Measurements from ENCODE around the gene EHBP1L1.

Gene EHBP1L1

DNA sequence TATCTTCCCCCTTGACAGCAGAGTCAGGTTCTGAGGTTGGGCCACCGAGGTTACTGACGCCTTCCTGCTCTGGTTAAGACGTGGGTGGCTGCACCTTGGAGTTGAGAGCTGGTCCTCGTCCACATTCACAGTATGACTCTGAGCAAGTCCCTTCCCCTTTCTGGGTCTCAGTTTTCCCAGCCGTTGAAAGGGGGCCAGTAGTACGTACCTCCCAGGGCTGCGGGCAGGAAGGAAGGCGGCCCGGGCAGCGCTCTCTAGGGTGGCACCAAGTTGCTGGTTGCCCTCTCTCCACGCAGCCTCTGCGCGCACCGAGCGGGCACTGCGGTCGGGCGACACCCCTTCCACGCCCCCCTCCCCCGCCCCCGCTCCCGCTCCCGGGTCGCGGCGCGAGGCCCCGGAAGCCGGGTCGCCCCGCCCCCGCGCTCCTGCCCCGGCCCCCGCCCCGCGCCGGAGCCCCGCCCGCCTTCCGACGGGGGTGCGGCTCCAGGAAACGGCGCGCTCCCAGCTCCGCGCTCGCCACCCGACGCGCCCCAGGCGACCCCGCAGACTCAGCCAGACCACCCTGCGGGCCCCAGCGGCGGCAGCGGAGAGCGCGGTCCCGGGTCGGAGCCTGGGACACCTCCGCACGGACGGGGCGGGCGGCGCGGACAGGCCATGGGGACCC, at the start of gene EHBP1L1:
Gene EHBP1L1 (plus strand): TSS at position 486 of the 664 bp plus-strand sequence. CDS start 250 bp downstream, outside the sequence.
- peak; percentile 88 for DNase-seq

DNA sequence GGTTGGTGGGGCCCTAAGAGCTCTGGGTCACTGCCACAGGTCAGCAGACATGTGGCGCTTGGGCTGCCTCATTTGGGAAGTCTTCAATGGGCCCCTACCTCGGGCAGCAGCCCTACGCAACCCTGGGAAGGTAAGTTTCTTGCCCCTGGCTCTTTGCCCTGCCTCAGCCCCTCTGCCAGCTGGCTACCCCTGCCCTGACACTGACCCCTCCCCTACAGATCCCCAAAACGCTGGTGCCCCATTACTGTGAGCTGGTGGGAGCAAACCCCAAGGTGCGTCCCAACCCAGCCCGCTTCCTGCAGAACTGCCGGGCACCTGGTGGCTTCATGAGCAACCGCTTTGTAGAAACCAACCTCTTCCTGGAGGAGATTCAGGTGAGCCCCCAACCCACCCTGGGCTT, 49.1 kb upstream of the EHBP1L1 start:
- DNase-seq: no peak

DNA sequence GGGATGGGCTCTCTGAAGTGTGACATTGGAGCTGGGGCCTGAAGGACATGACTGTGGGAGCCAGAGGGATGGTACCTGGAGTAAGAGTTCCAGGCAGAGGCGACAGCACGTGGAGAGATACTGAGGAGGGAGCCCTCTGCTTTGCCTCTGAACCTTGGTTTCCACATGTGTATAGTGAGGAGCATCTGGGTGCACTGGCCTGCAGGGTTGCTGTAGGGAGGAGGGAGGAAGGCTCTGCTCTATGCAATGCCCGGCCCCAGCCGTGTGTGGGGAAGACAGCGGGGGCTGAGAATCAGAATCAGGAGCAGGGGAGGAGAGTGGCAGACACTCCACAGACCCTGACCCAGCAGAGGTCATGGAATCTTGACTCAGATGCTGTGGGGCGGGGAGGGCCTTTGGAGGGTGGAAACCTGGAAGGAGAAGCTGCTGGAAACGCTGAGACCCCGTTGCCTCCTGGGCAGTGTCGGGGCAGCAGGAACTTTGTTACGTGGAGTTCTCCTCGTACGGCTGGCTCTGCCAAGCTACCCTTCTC, 47.0 kb upstream of the EHBP1L1 start:
- no peak for DNase-seq

DNA sequence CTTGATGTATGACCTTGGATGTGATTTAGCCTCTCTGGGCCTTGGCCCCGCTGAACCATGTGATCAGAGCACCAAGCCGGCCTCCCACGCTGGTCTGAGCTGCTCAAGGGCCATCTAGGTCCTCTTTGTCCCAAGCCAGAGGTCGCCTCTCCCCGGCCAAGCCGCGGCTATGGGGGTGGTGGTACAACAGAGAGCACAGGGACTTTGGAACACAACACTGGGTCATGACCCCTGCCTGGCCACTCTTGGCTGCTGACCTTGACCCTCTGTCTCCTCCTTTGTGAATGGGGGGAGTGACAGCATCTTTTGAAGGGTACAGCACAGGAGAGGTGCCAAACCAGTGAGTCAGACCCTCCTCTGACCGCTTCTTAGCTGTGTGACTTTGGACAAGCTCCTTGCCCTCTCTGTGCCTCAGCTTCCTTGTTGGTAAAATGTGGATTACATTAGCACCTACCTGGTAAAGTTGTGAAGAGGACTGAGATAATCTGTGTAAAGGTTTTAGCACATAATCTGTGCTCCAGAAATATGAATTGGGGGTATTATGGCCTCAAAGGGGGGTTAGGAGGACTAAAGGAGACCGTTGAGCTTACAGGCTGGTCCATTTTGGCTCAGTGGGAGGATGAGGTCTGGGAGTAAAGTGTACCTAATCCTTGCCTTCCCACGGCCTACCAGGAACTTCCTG, 46.2 kb upstream of the EHBP1L1 start:
- no peak for DNase-seq

DNA sequence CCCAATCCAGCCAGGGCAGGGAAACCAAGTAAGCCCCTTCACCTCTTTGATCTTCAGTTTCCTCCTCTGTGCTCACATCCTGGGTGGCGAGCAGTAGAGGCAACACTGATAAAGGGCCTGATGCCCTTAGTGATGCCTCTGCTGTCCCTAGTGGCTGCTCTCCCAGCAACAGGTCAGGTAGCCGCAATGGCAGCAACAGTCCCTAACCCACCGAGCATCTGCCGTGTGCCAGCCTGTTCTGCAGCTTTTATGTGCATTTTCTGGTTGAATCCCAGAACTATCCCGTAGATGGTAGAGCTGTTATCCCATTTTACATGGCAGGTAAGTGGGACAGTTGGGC, 45.7 kb upstream of the EHBP1L1 start:
- peak; percentile 41 for DNase-seq

DNA sequence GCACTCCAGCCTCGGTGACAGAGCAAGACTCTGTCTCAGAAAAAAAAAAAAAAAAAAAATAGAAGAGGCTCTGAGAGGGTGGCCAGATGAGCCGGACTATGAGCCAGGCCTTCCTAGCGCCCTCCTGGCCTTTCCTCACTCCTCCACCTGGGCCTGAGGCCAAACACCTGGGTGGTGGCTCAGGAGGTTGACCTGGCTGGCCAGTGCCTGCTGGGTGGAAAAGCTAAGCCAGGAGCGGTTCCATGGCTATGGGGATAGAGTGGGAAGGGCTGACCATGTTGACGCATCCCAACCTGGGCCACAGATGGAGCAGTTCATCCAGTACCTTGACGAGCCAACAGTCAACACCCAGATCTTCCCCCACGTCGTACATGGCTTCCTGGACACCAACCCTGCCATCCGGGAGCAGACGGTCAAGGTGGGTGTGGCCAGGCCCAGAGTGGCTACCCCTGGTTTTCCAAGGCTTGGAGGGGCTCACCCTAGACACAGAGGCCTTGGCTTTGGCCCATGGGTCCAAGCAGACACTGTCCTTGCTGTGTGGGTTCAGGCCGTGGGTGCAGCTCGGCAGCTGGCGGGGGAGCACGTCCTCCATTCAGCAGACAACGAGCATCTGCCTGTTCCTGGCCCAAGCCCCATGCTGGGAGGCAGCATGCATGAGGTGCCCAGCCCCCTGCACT, 43.3 kb upstream of the EHBP1L1 start:
- DNase-seq: no peak

DNA sequence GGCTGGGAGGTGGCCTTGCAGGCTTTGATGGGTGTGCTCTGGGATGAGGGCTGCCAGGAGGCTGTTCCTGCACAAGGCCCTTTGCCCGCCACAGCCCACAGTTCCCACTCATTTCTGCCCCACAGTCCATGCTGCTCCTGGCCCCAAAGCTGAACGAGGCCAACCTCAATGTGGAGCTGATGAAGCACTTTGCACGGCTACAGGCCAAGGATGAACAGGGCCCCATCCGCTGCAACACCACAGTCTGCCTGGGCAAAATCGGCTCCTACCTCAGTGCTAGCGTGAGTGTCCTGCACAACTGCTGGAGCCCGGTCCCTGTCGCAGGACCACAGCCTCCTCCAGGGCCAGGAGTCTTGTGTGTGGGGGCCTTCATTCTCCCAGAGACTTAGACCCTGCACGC, 40.8 kb upstream of the EHBP1L1 start:
- DNase-seq: no peak

DNA sequence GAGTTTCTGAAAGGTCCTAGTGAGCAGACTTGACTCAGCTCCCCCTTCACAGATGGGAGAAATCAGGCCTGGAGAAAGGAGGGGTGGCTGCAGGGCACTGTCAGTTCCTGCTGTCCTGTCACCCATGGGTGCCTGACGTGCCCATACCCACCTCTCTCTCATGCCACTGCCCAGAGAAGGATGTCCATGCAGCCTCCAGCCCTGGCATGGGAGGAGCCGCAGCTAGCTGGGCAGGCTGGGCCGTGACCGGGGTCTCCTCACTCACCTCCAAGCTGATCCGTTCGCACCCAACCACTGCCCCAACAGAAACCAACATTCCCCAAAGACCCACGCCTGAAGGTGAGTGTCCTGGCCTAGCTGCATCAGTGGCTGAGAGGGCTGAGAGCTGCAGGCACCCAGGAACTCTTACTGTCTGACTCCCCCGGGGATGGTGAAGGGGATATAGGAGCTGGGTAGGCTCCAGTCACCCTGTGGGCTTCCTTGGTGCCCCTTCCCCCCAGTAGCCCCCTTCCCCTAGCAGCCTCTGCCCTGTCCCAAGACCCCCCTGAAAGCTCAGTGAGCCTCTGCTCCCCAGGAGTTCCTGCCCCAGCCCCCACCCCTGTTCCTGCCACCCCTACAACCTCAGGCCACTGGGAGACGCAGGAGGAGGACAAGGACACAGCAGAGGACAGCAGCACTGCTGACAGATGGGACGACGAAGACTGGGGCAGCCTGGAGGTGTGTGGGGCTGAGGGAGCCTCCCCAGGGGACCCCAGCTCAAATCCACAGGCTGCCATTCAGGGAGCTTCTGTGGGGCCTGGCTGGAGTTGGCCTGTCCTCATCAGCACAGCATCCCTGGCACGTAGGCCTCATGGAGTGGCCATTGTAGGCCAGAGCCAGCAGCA, 39.2 kb upstream of the EHBP1L1 start:
- no peak for DNase-seq

DNA sequence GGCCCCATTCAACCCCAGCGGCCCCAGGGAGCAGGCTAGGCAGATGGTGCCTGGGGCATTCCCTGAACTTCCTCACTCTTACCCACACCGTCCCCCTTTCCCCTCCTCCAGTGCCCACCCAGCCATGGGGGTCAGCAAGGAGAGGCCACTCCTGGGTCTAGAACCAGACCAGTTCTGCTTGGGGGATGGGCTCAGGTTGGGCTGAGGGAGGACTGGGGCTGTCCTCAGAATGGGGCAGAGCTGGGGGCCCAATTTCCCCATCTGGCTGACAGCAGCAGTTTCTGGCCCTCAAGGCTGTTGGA, 38.6 kb upstream of the EHBP1L1 start:
- DNase-seq: no peak

DNA sequence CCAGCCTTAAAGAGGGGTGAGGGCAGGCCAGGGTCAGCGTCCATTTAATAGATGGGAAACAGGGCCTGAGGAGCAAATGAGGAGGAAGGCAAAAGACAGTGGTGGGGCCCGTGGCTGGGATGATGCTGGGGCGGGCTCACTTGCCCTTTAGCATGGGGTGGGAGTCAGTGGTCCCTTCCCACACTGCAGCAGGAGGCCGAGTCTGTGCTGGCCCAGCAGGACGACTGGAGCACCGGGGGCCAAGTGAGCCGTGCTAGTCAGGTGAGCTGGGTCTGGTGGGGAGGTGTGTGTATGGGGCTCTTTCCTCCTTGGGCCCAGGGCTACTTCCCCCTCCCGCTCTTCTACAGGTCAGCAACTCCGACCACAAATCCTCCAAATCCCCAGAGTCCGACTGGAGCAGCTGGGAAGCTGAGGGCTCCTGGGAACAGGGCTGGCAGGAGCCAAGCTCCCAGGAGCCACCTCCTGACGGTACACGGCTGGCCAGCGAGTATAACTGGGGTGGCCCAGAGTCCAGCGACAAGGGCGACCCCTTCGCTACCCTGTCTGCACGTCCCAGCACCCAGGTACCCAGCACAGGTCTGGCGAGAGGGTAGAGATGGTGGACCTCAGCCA, 38.1 kb upstream of the EHBP1L1 start:
- no peak for DNase-seq

DNA sequence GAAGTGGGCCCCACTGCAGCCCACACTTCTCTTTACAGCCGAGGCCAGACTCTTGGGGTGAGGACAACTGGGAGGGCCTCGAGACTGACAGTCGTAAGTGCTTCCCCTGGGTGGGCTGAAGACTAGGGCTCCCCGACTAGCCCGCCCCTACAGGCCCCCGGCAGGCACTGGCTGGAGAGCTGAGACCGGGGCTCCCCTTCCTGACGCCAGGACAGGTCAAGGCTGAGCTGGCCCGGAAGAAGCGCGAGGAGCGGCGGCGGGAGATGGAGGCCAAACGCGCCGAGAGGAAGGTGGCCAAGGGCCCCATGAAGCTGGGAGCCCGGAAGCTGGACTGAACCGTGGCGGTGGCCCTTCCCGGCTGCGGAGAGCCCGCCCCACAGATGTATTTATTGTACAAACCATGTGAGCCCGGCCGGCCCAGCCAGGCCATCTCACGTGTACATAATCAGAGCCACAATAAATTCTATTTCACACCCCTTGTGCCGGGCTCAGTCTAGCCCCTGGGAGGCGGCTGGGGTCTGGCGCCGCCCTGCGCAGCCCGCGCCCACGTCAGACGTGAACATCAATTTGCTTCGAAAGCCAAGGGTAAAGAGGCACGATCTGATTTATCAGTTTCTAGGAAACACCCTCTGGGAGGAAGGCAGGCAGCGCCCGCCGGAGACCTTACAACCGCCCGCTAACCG, 37.5 kb upstream of the EHBP1L1 start:
- DNase-seq: no peak

DNA sequence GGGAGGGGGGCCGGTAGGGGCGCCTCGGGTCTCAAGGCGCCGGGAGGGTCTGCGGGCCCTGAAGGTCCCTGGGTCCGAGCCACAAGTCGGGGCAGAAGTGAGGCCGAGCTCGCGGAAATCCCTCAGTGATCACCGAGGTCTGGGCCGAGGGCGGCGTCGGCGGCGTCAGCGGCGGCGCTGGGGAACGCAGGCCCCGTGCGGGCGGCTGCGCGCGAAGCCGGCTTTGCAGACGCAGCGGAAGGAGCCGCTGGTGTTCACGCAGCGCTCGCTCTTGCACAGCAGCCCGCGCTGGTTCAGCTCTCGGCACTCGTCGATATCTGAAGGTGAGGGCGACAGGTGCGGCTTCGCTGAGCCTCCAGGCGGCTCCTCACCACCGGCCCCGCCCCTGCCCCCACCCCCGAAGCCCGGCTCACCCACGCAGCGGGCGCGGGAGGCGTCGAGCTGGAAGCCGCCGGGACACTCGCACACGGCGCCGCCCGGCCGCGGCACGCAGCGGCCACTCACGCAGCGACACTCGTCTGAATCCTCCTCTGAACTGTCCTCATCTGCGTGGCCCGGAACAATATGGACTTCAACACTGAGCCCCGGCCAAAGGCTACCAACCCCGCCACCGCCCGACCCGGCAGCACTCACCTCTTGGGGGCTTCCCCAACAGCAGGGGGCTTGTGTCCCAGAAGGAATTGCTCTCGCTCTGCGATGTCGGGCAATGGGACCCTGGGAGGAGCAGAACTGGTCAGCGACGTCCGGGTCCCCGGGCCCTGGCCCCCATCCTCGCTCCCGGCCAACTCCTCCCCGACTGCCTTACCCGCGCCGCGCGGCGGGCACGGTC, 36.7 kb upstream of the EHBP1L1 start:
- DNase-seq: no peak

DNA sequence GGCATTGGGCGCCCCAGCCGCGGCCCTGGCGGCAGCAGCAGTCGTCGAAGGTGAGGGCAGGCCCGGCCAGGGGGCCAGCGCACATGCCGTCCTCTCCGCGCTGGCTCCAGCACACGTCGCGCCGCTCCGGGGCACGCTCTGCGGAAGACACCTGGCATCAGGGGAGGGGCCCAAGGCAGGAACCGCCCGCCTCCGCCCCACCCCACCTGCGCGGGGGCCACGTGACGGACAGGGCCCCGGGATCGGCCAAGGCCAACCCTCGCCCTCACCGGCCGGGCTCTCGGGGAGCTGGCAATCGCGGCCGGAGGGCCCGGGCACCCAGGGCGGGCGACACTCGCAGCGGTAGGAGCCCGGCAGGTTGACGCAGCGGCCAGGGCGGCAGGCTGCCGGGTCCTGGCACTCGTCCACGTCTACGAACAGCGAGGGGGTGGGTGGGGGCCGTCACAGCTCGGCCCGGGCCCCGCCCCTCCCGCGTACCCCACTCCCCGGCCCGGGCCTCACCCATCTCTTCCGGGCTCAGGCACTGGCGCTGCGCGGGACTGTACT, 36.0 kb upstream of the EHBP1L1 start:
- DNase-seq: no peak

DNA sequence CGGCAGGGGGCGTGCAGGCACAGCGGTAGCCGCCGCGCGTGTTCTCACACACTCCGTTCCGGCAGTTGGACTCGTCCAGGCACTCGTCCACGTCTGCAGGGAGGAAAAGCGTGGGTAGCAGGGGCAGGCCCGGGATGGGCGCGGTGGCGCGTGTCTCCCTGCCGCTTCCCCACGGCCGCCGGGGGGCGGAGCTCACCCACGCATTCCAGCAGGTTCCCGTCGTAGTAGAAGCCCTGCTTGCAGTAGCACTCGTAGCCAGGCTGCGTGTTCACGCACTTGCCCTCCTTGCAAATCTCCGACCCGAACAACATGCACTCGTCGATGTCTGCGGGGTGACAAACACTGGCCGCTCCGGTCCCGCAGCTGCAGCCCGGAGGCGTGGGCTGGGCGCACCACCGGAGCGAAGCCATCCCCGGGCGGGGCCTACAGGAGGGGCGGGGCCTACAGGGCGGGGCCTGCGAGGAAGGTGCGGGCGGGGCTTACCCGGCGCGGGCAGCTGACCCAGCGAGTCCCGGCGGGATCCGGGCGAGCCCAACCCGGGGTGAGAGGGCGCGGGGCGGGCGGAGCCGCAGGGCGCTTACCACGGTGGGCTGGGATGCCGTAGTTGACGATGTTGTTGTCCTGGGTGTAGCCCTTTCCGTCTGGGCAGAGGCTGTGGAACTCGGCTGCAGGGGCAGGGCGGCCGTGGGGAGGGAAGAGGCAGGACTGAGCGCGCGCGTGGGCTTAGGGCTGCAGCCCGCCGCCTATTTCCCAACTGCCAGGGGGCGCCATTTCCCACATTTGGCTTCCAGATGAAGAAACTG, 35.4 kb upstream of the EHBP1L1 start:
- DNase-seq: peak; percentile 92

DNA sequence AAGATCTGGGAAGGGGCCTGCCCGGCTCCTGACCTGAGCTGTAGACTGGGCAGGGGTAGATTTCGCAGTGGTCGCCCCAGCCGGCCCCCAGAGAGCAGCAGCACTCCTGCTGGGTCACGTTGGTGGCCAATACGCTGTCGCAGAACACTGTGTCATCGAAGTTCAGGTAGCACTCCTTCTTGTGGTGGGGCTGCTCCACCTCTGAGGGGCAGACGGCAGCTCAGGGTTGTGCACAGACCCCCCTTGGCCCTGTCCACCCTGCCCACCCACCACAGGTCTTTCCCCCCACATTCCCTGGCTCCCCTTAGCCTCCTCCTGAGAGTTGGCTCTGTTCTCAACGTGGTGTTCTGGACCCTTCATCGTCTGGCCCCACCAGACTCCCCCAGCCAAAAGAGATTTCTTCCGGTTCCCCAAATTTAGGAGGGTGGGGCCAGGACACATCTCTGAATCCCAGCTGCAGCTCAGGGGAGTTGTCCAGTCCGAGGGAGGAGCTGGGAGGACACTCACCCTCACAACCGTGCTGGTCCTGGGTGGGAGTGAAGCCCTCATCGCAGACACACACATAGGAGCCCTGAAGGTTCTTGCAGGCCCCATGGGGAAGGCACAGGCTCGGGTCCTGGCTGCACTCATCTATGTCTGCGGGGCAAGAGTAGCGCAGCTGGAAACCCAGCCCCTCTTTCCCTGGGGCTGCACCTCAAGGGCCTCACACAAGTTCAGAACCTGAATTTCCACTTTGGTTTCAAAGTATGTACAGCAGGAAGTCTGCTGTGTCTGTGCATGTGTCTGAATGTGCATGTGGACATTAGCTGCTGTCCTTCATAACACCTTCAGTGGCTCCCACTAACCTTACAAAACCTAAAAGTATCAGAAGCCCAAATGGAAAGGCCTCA, 34.5 kb upstream of the EHBP1L1 start:
- DNase-seq: no peak

DNA sequence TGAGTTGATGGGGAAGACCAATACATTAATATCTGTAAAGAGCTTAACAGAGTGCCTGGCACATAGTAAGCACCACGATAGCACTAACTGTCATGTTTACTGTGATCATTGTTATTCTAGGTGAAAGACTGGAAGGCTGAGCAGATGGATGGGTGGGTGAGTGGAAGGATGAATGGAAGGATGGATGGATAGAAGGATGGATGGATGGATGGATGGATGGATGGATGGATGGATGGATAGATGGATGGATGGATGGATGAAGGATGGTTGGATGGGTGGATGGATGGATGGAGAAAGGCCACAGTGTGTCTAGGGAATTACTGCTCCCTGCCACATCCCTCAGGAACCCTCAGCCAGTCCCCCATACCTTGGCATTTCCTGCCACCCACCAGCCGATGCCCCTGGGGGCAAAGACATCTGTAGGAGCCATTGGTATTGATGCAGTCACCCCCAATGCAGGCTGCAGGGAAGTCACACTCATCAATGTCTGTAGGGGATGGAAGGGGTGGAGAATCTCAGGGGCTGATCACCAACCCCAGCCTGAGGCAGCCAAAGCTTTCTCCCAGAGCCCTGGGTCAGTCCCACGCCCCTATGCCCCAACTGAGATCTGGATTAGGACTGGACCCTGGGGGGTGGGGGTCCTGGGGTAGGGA, 33.0 kb upstream of the EHBP1L1 start:
- no peak for DNase-seq

DNA sequence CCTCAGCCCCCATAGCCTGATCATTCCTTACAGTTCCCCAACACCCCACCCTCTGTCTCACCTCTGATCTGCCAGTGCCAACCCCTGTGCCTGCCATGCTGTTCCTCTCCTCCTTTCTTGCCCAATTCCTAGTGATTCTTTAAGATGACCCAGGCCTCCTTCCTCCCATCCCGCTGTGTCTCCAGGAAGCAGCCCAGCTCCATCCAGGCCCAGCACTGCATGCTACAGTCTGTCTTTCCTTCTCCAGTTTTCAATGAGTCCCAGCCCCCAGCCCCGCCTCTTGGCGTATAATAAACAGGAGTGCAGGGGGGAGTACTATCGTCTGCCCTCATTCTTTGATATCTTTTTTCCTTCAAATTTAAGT, 30.0 kb upstream of the EHBP1L1 start:
- DNase-seq: no peak

DNA sequence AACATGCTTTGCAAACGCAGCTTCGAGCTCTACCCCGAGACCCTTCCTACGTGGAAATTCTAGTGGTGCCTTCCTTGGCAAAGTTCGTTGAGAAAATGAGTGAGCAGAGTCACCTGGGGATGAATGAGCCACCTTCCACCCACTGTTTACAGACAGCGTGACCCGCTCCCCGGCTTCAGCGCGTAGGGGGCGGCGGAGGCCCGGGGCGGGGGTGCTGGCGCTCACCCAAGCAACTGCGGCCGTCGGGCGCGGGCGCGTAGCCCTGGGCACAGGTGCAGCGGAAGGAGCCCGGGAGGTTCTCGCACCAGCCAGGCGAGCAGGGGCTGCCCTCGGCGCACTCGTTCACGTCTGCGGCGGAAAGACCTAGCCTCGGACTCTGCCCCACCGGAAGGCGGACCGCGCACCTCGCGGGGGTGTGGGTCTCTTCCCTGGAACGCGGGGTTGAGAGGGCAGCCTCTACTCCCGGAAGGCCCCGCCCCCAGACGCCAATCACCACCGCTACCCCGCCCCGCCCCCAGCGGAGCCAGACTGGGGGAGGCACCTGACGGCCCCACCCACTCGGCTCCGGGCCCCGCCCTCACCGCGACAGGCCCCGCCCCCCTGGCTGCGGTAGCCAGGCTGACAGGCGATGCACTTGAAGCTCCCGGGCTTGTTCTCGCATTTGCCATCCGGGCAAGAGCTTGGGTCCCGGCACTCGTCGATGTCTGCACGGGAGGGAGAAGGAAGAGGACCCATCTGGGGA, 29.5 kb upstream of the EHBP1L1 start:
- DNase-seq: peak; percentile 98

All from CD4-positive, alpha-beta T cell treated with Interleukin-12 subunit alpha and Interleukin-12 subunit beta, for 1 hour (primary cell).